Stimulated activated CD4-positive, alpha-beta T cell treated with anti-CD3 and anti-CD28 coated beads, Interleukin-12 subunit alpha, Interleukin-12 subunit beta, amount 100 ng/mL, for 24 hours (primary cell): ENCODE measurements around the gene BTBD18.

Source experiments
- DNase-seq, 2 experiments: peaks; one replicate each; pipeline ENCODE4 v3.0.0-alpha.2; 2020; ENCODE audit warnings: low read depth in 2 of 2

The BTBD18 gene

DNA sequence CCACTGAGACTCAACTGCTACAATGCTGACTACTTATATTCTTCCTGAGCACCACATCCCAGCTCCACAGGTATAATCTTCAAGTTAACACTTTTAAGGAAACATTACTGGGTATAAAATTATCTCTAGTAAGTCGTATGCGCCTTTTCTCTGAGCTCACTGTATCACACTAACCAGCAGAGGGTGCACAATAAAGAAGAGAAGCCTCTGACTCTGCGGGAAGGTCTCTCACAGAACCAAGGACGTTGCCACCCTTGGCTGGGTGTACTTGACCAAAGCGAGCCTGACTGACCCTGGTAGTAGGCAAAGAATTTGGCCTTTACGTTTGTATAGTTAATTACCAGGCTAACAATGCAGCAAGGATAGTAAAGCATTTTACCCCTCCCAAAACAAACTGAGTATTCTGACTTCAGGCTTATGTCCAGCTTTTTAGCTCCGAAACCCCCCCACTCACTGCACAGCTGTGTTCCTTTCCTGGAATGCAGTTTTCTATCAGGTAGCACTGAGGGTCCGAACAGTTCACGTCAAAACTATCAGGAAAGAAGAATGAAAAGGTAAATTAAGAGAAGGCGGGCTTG lies at the start of gene BTBD18:
BTBD18 (minus strand) TSS at position 144 of the 578 bp plus-strand sequence. CDS start 631 bp downstream, outside the sequence.
- DNase-seq, result no peak

DNA sequence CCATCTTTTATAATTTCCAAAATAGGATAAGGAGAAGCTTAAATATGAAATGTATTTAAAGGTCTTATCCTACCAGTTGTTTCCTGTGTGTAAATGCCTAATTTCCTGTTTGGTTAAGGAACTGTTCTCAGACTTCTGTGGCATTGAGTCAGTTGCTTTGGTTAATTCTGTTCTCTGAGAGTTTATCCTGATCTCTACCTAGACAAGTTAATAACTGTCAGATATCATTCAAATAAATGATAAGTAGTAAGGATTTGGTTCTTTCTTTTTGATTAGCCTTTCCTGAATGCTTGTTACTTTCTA lies 49.5 kb upstream of the BTBD18 start:
- DNase-seq, result no peak

DNA sequence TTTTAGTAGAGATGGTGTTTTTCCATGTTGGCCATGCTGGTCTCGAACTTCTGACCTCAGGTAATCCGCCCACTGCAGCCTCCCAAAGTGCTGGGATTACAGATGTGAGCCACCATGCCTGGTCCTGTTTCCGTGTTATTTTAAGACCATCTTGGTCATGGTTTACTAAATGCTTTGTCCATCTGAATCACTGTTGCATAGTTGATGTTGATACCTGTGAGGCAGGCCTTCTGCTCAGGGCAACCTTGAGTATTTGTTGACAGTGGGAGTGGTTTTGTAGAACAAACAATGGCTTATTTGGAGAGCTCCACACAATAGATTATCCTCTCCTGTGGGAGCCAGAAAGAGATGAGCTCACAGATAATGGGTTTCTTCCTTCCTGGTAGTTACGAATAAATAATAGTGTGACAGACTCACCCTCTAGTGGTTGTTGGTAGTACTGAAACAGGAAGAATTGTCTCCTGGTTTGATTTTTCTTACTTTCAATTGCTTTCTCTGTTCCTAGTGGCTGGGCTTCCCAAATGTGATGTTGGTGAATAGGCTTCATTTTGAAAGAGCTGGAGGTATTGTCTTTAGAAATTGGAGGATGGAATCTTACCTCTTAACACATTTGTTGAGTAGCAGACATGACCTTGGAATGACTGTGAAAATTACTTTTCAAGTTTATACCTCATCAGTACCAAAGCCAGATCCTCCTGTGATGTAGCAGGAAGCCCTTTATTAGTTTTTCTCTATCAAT lies 49.0 kb upstream of the BTBD18 start:
- DNase-seq, result no peak

GRCh38 chr11:57798905-57799559 lies 47.4 kb upstream of the BTBD18 start:
- DNase-seq, result no peak

- DNase-seq, result no peak
Observed at GRCh38 chr11:57793351-57794115, 41.9 kb upstream of the BTBD18 start.

DNA sequence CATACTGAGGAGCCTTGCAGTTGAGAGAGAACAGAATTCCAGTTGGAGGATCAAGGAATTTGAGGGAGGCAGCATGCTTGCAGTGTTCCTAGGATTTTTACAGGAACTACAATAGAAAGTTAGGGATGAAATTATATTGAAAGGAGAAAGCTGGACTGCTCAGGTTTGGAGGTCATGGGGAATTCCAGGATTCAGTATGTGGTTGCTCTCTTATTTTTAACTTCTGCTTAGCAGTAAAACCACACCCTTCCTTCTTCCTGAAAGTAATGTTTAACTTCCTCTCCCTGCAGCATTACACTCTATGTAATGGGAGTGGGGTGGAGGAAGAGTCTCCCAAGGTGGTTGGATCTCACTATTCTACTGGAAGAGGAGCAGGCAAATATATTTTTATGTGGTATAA lies 41.3 kb upstream of the BTBD18 start:
- no peak for DNase-seq

- peak; percentile 55 to 56 for DNase-seq
Observed at GRCh38 chr11:57792060-57792541, 40.5 kb upstream of the BTBD18 start.

GRCh38 chr11:57791321-57792059 lies 39.9 kb upstream of the BTBD18 start:
- no peak for DNase-seq

DNA sequence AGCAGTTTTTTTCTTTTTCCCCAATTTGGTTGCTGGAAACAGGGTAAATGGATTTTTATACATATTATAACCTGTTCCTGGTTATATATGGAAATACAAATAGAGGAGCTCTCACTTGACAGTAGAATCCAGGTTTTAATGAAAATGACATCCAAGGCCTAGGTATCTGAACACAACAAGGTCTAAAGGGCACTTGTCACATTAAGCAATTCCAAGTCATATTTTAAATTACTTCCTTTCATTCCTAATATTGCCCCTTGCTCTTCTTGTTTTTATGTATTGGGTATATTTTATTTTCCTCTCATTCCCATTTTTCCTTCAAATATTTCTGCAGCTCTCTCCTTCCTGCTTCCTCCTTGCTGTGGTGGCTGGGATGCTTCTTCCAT lies 37.1 kb upstream of the BTBD18 start:
- DNase-seq, result no peak

- DNase-seq, result no peak
Observed at GRCh38 chr11:57787920-57788702, 36.5 kb upstream of the BTBD18 start.

- no peak for DNase-seq
Observed at GRCh38 chr11:57787006-57787604, 35.5 kb upstream of the BTBD18 start.

GRCh38 chr11:57786436-57786835 lies 34.8 kb upstream of the BTBD18 start:
- DNase-seq, result no peak

- DNase-seq, result no peak
Observed at GRCh38 chr11:57785072-57785471, 33.5 kb upstream of the BTBD18 start.

DNA sequence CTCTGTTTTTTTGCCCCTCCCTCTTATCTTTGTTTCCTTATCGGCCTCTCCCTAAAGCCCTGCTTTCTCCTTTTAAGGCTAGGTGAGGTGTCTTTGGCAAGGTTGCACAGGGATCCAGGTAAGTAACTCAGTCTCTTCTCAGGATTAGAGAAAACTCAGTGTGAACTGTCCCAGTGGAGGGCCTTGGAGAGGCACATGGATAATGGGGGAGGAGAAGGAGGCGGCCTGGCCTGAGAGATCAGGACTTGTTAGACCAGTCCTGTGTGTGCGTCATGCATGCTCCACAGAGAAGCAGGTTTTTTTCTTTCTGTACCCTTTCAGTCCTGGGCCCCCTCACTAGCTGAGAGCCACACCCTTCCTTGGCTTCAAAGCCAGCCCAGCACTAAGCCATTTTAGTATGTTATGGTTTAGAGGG lies 29.9 kb upstream of the BTBD18 start:
- DNase-seq, result no peak

- no peak for DNase-seq
Observed at GRCh38 chr11:57779276-57779675, 27.7 kb upstream of the BTBD18 start.

DNA sequence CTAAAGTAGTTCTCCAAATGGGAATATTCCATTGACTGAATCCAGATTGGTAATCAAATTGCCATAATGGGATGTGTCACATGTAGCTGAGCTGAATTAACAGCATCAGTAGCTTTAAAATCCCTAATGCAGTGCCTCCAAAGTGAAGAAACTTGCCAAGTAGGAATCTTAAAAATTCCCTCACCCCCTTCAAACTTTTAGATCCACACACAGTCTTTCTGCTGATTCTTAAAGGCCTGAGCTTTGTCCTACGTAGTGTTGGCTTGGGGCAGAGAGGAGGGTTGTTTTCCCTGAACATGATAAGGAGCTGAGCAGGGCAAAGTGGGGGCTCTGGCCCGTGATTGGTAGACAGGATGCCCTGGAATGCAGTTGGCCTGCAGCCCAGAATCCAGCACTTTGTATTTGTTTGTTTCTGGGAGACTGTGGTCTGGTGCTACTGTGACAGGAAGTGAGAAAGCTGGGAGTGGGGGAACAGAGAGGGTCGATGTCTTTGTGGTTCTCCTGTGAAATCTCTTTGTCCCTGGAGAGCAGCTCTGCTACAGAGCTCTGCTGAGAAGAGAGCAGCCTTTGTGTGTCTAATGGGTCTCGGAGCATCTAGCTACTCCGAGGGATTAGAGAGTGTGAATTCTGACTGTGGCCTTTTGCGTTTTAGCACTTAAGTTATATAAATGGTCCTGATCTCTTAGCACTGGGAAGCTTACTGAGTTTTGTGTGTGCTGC lies 26.9 kb upstream of the BTBD18 start:
- no peak for DNase-seq

GRCh38 chr11:57777969-57778317 lies 26.3 kb upstream of the BTBD18 start:
- no peak for DNase-seq

DNA sequence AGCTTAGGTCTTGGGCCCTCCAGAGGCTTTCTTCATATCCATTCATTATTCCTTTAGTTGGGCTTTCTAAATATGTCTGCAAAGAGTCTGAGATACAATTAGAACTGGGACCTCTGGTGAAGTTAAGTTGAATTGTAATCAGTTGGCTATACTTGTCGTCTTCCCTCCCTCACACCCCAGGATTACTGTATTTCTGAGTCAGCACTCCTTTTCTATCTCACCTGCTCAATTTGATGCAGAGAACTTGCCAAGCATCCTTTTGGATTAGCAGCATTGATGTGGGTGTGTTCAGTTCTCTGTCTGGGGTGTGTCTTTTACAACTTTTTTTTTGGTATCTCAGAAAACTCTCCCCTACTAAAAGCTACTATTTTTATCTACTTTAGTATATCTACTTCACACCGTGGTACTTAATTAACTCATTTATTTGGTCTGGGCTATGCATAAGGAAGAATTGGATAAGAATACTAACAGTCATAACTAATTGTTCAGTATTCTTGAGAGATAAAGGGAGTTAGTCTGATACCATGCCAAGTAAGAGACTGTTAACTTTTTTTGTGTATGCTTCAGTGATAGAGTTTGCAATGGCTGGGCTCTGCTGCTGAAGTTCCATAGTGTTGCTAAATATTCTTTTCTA lies 25.1 kb upstream of the BTBD18 start:
- no peak for DNase-seq

DNA sequence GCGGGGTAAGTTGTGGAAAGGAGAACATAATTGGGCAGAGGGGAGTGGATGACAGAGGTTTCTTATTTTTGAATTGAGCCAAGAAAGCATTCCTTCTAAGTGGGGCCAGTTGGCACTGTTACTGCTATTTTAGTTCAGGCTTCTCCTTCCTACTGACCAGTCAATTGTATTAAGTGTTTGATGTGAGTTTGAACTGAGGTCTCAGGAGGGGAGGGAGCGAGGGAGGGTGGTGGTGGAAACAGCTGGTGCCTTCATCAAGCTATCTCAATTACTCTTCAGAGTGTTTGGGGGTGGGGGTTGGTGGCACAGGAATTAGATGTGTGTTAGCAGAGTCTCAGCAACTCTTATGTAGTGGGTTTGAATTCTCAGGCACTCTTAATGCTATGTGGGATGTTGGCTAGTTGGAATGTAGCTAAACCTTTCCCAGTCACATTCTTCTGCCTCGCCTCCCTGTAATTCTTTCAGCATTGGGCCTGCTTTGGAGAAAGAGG lies 24.5 kb upstream of the BTBD18 start:
- no peak for DNase-seq
